Stimulated activated CD8-positive, alpha-beta memory T cell treated with anti-CD3 and anti-CD28 coated beads, Interleukin-2, amount 100 ng/mL, for 48 hours (primary cell): ENCODE measurements around the gene TACSTD2.
"Not testable (repeated sequence)": the region's sequence is repeated elsewhere in the genome, so short reads cannot be mapped to it uniquely, and the experiment has no call there.

Source experiments
- DNase-seq, 2 donors: peaks; one replicate each; pipeline ENCODE4 v3.0.0-alpha.2; 2020; ENCODE audit warnings: low read depth in 2 of 2

TACSTD2 gene

GRCh38 chr1:58566339-58566738, 10.7 kb downstream of the TACSTD2 start:
- DNase-seq, result no peak

- DNase-seq, result not testable (repeated sequence)
These were observed 13.3 kb downstream of the TACSTD2 start for GRCh38 chr1:58563715-58564114.

DNA sequence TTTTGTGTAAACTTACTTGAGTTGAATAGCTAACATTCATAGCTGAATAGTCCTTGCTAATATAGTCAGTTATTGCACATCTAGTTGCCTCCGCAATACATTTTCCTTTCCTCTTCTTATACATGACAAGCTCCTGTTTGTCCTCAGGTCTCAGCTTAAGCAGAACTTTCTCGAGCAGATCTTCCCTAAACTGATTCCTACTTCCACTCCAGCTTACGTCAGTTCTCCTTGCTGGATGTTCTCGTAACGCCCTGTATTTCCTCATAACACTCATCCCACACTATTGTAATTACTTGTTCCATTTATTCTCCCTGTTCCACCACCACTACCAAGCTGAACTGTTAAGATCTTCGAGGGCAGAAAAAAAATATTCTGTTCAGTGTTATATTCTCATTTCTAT, 15.4 kb downstream of the TACSTD2 start:
- no peak for DNase-seq

DNA sequence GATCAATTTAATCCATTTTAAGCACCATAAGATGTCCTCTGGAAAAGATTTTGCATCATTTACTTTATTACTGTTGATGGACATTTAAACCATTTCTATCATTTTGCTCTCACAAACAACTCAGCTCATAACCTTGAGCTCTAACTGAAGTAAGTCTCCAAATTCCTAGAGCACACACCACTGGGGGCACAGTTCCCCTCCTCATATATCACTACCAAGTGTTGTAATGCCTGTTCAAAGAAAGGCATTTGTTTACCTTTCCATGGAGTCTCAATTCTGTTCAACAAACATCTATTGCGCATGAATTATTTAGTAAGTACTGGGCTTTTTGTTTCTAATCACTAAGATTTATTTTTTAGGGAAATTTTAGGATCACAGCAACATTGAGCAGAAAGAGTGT, 21.7 kb downstream of the TACSTD2 start:
- DNase-seq, result no peak

DNA sequence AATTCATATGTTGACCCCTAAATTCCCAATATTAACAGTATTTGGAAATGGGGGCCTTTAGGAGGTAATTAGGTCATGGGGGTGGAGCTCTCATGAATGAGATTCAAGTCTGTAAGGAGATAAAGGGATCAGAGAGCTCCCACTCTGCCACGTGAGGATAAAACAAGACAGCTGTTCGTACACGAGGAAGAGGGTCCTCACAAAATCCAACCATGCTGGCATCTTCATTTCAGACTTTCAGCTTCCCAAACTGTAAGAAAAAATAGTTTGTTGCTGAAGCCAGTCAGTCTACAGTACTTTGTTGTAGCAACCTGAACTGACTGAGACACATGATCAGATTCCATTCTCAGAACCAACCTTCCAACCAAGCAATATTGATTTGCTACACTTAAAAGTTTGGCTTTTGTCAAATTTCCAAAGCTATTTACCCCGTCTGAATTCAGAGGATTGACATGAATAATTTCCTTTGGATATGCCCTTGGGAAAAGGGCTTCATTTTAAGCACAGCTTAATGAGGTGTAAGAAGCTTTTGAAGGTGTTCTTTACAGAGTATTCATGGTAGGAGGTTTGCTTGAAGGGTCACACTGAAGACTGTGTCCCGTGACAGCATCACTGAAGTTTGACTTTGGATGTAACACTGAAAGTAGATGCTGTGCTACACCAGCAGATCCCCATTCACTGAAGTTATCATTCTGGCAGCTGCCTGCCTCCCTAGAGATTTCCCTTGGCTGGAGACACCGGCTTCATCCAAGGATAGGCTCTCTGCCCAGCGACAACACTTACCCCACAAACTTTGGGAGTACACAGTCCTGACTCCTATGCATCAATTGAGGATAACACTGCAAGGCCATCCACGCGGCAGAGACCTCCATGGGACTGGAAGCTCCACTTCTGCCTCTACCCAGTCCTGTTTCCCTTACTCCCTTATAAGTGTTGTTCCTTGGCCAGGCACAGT, 25.6 kb downstream of the TACSTD2 start:
- DNase-seq, result no peak

DNA sequence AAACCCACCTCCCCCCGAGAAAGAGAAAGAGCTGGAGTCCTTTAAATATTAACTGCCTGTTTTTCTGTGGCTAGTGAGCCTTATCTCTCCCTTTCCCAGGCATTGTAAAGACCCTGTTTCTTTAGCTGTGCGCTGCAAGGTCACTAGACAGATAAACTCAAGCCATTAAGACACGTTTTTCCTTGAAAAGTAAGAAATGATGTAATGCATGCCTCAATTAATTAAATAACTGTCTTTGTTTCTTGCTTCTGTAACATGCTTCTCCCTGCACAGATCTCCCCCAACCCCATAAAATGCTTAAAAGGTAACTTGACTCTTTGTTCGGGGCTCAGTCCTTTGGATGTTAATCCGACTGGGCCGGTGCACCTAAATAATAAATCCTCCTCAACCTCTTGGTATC, 27.8 kb downstream of the TACSTD2 start:
- not testable (repeated sequence) for DNase-seq

GRCh38 chr1:58548371-58548770, 28.7 kb downstream of the TACSTD2 start:
- DNase-seq, result no peak

GRCh38 chr1:58546520-58547308, 30.3 kb downstream of the TACSTD2 start, which contains the start of gene OMA1:
OMA1 (minus strand) TSS chr1:58546726; CDS start chr1:58539294, 7,432 bp downstream.
- peak; percentile 94 to 97 for DNase-seq

DNA sequence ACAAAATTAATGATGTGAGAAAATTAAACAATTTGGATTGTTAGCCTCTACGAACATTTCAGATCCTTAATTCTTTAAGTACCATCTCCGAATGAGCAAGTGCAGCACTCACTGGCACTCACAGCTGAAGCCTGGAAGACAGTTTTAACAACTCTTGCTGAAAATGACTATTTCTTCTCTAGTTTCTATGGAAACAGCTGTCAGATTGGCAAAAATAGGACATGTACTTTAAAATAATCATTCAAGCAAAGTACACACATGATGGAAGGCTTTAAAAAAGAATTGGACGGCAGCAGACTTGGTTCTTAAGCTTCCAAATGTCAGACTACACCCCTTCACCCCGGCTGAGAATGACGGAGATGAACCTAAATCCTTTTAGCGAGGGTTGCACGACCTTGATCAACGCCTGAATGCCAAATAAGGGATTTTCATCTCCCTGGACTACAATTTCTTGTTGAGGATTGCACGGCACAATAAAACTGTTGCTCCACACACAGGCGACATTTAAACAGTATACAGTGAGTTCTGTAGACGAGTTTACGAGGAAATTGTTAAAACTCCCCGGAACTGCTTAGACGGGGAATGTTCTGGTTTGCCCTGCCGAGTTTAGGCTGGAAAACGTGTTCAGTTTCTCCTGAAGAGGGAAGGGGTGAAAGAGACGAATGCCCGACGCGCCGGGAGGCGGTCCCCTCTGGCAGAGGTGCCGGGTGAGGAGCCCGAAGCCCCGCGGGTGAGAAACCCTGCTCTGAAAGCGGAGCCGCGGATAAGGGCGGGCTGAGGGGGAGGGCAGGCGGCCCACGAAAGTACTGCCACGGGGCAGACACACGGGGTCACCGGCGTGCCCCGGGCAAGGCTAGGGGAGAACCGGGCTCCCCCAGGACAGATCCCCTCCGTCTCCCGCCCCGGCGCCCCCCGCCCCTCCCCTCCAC, 31.2 kb downstream of the TACSTD2 start:
- DNase-seq, result peak; percentile 55 to 65

GRCh38 chr1:58543260-58543659, 33.8 kb downstream of the TACSTD2 start:
- DNase-seq, result no peak

DNA sequence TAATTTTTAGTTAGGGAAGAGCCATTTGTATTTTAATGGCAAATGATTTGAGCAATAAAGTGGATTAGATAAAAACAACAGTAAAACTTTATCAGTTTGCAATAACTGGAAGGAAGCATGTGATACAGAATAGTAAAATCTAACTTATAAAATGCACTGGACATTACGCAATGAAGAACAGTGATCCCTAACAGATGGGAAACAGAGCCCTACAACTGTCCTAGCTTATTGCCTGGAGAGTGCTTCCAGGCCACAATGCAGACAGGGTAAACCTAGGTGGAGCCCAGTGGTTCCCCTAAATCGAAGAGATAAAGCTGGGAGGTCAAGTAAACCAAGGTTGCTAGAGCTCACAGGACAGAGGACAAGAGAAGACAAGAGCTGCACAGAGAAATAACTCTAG, 37.5 kb downstream of the TACSTD2 start:
- DNase-seq, result no peak

DNA sequence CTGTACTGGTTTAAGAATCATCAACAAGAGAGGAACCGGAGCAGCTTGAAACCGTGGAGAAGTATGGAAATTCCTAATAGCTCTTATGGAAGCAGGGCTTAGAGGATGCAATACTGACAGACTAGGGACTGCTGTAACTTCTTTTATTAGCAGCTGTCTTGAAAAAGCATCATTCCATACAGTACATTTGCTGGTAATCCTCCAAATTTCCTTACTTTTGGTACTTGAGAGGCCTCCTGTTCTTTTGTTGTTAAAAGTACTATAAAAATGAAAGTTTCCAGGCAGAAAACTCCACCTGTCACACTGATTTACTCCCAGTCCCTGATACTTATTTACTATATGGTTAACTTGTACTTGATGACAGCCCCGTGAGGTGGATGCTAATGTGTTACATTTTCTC, 38.2 kb downstream of the TACSTD2 start:
- DNase-seq, result no peak

GRCh38 chr1:58531842-58532241, 45.2 kb downstream of the TACSTD2 start:
- DNase-seq, result not testable (repeated sequence)

DNA sequence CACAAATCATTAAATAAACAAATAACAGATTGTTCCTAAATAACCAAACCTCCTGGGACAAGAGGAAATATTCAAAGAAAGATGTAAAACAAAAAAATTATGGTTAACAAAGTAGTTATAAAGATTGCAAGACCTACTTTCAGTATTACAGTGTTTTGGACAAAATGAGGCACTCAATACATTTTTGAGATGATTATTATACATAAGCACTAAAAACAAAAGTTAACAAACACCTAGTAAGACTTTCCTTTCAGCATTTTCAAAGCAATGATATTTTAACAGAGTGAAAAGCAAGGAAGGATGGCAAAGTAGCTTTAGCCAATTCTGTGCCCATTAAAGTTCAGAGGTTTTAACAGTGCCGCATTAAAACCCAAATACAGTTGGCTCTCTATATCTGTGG, 47.8 kb downstream of the TACSTD2 start:
- DNase-seq, result no peak

GRCh38 chr1:58528518-58528917, 48.5 kb downstream of the TACSTD2 start:
- no peak for DNase-seq
